Fibroblast of lung (primary cell): ENCODE measurements around the gene NAT10. TPM values are rescaled to one million over a fixed set of nuclear protein-coding genes. Genes with fewer than 3 reads are reported as not detected.

Experiments used
- DNase-seq, 2 donors: peaks; one replicate each; pipeline versions ENCODE4 v3.0.0 to v3.0.0-alpha.2; 2010; ENCODE audit warnings: low read depth in 2 of 2
- H2AFZ ChIP-seq: 2 replicates; pipeline ENCODE4 v1.5.1; 2012; ENCODE audit warnings: low read length, control low read depth, inconsistent platforms
- H3K27ac ChIP-seq: 2 replicates; pipeline ENCODE4 v1.5.1; 2011; ENCODE audit warnings: low read length, control low read depth; ENCODE audit not compliant: insufficient read depth
- H3K27me3 ChIP-seq: 2 replicates; pipeline ENCODE4 v1.5.1; 2011; ENCODE audit warnings: mild to moderate bottlenecking, low read length; ENCODE audit not compliant: control insufficient read depth, insufficient read depth
- H3K36me3 ChIP-seq: 2 replicates; pipeline ENCODE4 v1.5.1; 2011; ENCODE audit warnings: low read length; ENCODE audit not compliant: control insufficient read depth, insufficient read depth
- H3K4me1 ChIP-seq: 2 replicates; pipeline ENCODE4 v1.5.1; 2011; ENCODE audit warnings: low read length; ENCODE audit not compliant: control insufficient read depth, insufficient read depth; ENCODE audit errors: extremely low read depth
- H3K4me2 ChIP-seq: 2 replicates; pipeline ENCODE4 v1.5.1; 2011; ENCODE audit warnings: low read length, control low read depth; ENCODE audit not compliant: insufficient read depth; ENCODE audit errors: extremely low read depth
- H3K4me3 ChIP-seq, 4 experiments: fragments of 200-600 bp in 1 of 4; sonication (generic) in 1 of 4; replicated peaks in 1 of 4; 2 replicates each; pipeline ENCODE4 v1.5.1; 2011 to 2016; ENCODE audit warnings: low read length in 4 of 4, low read depth in 3 of 4, mild to moderate bottlenecking in 3 of 4, control low read depth in 2 of 4, inconsistent platforms in 1 of 4, mixed read lengths in 1 of 4; ENCODE audit not compliant: insufficient read depth in 1 of 4; ENCODE audit errors: control extremely low read depth in 1 of 4
- H3K79me2 ChIP-seq: 2 replicates; pipeline ENCODE4 v1.5.1; 2012; ENCODE audit warnings: mild to moderate bottlenecking, low read length, inconsistent platforms; ENCODE audit not compliant: control insufficient read depth, insufficient read depth
- H3K9ac ChIP-seq: 2 replicates; pipeline ENCODE4 v1.5.1; 2011; ENCODE audit warnings: mild to moderate bottlenecking, low read length, control low read depth; ENCODE audit not compliant: insufficient read depth
- H3K9me3 ChIP-seq: 2 replicates; pipeline ENCODE4 v1.5.1; 2012; ENCODE audit warnings: low read depth, low read length; ENCODE audit not compliant: control insufficient read depth, insufficient read depth
- H4K20me1 ChIP-seq: 2 replicates; pipeline ENCODE4 v1.5.1; 2011; ENCODE audit warnings: low read length; ENCODE audit not compliant: control insufficient read depth, insufficient read depth; ENCODE audit errors: extremely low read depth
- EZH2 ChIP-seq: IDR thresholded peaks from 2 replicates; pipeline ENCODE4 v1.5.1; 2012; ENCODE audit warnings: low read length, control low read depth, mild to moderate bottlenecking; ENCODE audit errors: missing control alignments
- polyA plus RNA-seq, 2 donors: library from polyadenylated mRNA; depleted of rRNA in 1 of 2; stranded (reverse) in 1 of 2; unstranded in 1 of 2; fragments of >200 nt; gene quantifications; 2 replicates each; pipeline ENCODE4 v1.2.1, GENCODE V29; 2011 to 2012; ENCODE audit warnings: missing spikeins in 1 of 2
- total RNA-seq: library from RNA; depleted of rRNA; stranded (reverse); fragments of >200 nt; gene quantifications from 2 replicates; pipeline ENCODE4 v1.2.1, GENCODE V29; 2014
- TF ChIP-seq, protein P1 (sequence below), 2 donors: IDR thresholded peaks in 1 of 2; conservative IDR thresholded peaks in 1 of 2; 1 replicate in 1 of 2; 2 replicates in 1 of 2; pipeline ENCODE4 v1.5.1; 2011 to 2012; ENCODE audit warnings: low read length in 2 of 2, control low read depth in 1 of 2, inconsistent platforms in 1 of 2, low read depth in 1 of 2, mild to moderate bottlenecking in 1 of 2

Gene NAT10
- total and polyA plus RNA-seq, 2 donors (not counting 1 experiment from before 2014, with no cell fraction given), result 14.4 to 21.5 TPM

GRCh38 chr11:34176751-34177209, 71.4 kb downstream of the NAT10 start:
- Histone ChIP-seq H2AFZ (no peak overlapping the region), H4K20me1 (no peaks in the 10 kb centered on the region), H3K9ac (no peak overlapping the region), H3K4me2 (no peak overlapping the region), H3K4me3 (no peak overlapping the region), H3K4me1 (no peaks in the 10 kb centered on the region), H3K27ac (no peak overlapping the region), H3K36me3 (no peaks in the 10 kb centered on the region), H3K79me2 (no peaks in the 10 kb centered on the region), H3K27me3 (no peaks in the 10 kb centered on the region), H3K9me3 (no peaks in the 10 kb centered on the region)
- DNase-seq, result peak in 1 of 2 donors; percentile 9
- TF ChIP-seq, protein P1, sequence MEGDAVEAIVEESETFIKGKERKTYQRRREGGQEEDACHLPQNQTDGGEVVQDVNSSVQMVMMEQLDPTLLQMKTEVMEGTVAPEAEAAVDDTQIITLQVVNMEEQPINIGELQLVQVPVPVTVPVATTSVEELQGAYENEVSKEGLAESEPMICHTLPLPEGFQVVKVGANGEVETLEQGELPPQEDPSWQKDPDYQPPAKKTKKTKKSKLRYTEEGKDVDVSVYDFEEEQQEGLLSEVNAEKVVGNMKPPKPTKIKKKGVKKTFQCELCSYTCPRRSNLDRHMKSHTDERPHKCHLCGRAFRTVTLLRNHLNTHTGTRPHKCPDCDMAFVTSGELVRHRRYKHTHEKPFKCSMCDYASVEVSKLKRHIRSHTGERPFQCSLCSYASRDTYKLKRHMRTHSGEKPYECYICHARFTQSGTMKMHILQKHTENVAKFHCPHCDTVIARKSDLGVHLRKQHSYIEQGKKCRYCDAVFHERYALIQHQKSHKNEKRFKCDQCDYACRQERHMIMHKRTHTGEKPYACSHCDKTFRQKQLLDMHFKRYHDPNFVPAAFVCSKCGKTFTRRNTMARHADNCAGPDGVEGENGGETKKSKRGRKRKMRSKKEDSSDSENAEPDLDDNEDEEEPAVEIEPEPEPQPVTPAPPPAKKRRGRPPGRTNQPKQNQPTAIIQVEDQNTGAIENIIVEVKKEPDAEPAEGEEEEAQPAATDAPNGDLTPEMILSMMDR (conservative IDR thresholded peaks at IDR 0.05 in 1 of 2, IDR thresholded peaks at IDR 0.05 in 1 of 2; ENCODE audit: low read depth in 1 of 2, low read length in 2 of 2), result no peak
- TF ChIP-seq EZH2, result no peak

DNA sequence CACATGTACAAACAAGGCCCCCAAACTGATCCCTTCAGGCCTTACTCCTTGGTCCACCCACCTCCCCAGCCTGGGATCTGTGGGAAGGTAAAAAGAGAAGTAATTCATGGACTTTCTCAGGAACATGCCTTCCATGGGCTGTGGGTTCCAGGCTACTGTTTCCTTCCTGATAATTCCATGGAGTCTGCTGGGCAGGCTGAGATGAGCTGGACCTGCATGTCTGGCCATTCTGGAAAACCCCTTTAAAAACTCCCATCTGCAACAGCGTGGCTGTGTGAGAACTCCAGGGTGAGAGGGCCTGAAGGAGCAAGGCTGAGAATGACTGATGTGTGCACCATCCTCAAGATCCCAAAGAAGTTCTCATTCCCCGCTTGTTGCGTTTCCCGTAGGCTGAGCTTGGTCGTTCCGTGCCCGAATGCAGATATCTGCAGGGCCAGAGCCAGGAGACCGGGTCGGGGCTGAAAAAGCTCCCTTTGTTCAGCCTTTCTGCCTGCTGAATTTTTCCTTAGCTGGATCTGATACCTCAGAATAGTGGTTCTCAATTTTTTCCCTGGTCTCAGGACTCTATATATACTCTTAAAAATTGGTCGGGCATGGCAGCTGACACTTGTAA, 72.9 kb downstream of the NAT10 start:
- TF ChIP-seq EZH2, result no peak
- TF ChIP-seq, protein P1 (conservative IDR thresholded peaks at IDR 0.05 in 1 of 2, IDR thresholded peaks at IDR 0.05 in 1 of 2; ENCODE audit: low read depth in 1 of 2, low read length in 2 of 2), result no peak
- no peaks in the 10 kb centered on the region for H3K27me3 ChIP-seq
- H3K79me2 ChIP-seq, result no peaks in the 10 kb centered on the region
- no peaks in the 10 kb centered on the region for H3K4me1 ChIP-seq
- no peak overlapping the region for H3K27ac ChIP-seq
- H3K9ac ChIP-seq, result no peak overlapping the region
- H4K20me1 ChIP-seq, result no peaks in the 10 kb centered on the region
- no peak overlapping the region for H2AFZ ChIP-seq
- no peak for DNase-seq
- no peak overlapping the region for H3K4me2 ChIP-seq
- H3K9me3 ChIP-seq, result no peaks in the 10 kb centered on the region
- H3K4me3 ChIP-seq, result no peak overlapping the region
- no peaks in the 10 kb centered on the region for H3K36me3 ChIP-seq

- no peak overlapping the region for H3K4me2 ChIP-seq
- H3K9me3 ChIP-seq, result no peaks in the 10 kb centered on the region
- no peaks in the 10 kb centered on the region for H3K79me2 ChIP-seq
- H3K36me3 ChIP-seq, result no peaks in the 10 kb centered on the region
- H3K4me1 ChIP-seq, result no peaks in the 10 kb centered on the region
- no peaks in the 10 kb centered on the region for H4K20me1 ChIP-seq
- no peak overlapping the region for H3K4me3 ChIP-seq
- H3K27ac ChIP-seq, result no peak overlapping the region
- no peaks in the 10 kb centered on the region for H3K27me3 ChIP-seq
- TF ChIP-seq, protein P1 (conservative IDR thresholded peaks at IDR 0.05 in 1 of 2, IDR thresholded peaks at IDR 0.05 in 1 of 2; ENCODE audit: low read depth in 1 of 2, low read length in 2 of 2), result no peak
- TF ChIP-seq EZH2, result no peak
- H3K9ac ChIP-seq, result no peak overlapping the region
- no peak overlapping the region for H2AFZ ChIP-seq
- no peak for DNase-seq
Measured at GRCh38 chr11:34179026-34179675, 73.7 kb downstream of the NAT10 start.
